Stimulated activated CD8-positive, alpha-beta memory T cell treated with anti-CD3 and anti-CD28 coated beads, Interleukin-4, amount 100 ng/mL, for 1 hour (primary cell): ENCODE results near the gene RAB24.
"Not testable (repeated sequence)": the region's sequence is repeated elsewhere in the genome, so short reads cannot be mapped to it uniquely, and the experiment has no call there.

Source experiments
- DNase-seq, 2 donors: peaks; one replicate each; pipeline ENCODE4 v3.0.0-alpha.2; 2020; ENCODE audit warnings: low read depth in 2 of 2, low spot score in 1 of 2

RAB24 gene

DNA sequence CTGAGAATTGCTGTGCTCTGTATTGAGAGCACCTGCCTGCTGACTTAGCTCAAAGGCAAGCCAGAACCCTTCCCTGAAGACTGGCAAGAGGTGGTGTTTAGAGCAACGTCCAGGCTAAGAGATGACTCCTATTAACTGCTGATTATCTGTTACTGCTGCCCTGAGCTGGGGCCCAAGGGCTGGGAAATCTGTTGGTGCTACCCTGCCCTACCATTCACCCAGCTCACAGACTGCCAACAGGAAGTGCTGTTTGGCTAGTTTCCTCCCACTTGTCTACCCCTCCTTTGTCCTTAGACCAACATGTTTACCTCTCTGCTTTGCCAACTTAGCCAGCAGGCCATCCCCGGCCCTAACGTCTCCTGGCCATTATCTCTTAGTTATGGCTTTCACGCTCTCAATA is 6.9 kb downstream of the RAB24 start:
- no peak for DNase-seq

DNA sequence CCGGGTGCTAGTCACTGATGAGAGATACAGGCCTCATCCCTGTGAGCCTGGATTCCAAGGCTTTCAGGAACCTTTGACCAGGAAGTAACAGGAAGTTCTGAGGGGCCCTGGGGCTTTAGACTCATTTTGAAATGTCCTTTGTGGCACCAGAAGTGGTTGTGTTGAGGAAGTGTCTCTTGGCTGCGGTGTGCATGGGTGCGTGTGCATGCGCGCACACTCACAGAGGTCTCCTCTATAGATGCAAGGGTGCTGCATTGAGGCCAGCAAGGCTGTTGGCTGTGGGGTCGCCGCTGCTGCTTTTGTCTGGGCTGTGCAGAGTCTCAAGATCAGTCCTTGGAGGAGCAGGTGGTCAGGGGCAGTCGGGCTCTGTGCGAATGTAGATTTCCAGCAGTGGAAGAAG is 7.6 kb downstream of the RAB24 start:
- DNase-seq = no peak

DNA sequence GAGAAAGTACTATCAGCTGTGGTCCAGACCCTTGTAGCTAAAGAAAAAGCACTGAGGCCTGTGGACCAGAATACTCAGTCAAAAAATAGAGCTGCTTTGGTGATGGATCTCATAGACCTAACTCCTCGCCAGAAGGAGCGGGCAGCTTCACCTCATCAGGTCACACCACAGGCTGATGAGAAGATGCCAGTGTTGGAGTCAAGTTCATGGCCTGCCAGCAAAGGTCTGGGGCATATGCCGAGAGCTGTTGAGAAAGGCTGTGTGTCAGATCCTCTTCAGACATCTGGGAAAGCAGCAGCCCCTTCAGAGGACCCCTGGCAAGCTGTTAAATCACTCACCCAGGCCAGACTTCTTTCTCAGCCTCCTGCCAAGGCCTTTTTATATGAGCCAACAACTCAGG is 8.9 kb downstream of the RAB24 start:
- DNase-seq = no peak

DNA sequence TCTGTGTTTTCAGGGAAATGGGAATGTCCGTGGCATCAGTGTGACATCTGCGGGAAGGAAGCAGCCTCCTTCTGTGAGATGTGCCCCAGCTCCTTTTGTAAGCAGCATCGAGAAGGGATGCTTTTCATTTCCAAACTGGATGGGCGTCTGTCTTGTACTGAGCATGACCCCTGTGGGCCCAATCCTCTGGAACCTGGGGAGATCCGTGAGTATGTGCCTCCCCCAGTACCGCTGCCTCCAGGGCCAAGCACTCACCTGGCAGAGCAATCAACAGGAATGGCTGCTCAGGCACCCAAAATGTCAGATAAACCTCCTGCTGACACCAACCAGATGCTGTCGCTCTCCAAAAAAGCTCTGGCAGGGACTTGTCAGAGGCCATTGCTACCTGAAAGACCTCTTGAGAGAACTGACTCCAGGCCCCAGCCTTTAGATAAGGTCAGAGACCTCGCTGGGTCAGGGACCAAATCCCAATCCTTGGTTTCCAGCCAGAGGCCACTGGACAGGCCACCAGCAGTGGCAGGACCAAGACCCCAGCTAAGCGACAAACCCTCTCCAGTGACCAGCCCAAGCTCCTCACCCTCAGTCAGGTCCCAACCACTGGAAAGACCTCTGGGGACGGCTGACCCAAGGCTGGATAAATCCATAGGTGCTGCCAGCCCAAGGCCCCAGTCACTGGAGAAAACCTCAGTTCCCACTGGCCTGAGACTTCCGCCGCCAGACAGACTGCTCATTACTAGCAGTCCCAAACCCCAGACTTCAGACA is 9.5 kb downstream of the RAB24 start:
- no peak for DNase-seq

DNA sequence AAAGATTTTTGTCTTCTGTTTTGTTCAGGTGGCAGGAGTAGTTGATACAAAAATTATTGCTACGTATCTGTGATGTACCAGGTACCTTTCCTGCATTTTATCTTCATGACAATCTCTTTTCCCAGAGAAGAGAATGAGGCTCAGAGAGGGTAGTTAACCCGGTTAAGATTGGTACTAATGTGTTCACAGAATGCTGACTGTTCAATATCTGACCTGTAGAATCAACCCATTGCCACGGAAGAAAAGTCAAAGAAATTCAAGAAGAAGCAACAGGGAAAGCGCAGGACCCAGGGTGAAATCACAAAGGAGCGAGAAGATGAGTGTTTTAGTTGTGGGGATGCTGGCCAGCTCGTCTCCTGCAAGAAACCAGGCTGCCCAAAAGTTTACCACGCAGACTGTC is 11.8 kb downstream of the RAB24 start:
- no peak for DNase-seq

DNA sequence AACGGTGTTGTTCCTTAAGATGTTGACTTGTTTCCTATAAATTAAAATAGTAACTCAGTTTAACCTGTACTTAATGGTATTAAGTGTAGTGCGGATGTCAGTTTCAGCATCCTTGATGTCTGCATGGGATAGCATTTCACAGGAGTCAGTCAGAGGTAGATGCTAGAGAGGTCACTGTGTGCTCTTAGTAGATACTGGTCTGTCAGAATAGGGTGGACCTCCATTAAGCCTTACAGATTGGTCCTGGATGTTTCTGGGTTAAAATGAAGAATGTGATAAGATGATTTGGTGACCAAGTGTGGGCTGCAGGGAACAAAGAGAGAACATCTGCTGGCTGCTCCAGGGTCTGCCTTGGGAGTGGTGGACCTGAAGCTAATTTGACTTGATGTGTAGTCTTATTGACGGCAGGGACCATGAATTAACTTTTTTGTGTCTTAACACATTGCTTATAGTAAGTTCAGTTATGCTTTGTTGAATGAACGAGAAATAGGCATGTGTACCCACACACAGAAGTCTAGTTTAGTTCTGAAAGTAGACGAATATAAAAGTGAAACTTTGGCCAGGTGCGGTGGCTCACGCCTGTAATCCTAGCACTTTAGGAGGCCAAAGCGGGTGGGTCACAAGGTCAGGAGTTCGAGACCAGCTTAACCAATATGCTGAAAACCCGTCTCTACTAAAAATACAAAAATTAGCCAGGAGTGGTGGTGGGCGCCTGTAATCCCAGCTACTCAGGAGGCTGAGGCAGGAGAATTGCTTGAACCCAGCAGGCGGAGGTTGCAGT is 12.5 kb downstream of the RAB24 start:
- no peak for DNase-seq

DNA sequence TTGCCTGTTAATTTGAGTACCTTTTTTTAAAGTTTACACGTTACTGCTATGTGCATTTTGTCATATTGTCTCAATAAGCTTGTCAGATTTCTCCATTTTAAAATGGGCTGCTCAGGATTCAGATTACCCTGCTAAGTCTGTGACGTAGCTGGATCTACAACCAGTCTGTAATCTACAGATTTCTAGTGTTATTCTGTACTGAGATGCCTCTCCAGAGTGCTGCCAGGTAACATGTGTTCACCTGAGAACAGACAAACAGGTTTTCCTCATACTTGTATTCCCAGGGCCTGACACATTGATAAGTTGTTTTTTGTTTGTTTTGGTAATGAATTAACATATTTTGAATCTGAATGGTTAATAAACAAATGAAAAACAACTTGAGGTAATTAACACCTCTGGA is 15.3 kb downstream of the RAB24 start:
- no peak for DNase-seq

DNA sequence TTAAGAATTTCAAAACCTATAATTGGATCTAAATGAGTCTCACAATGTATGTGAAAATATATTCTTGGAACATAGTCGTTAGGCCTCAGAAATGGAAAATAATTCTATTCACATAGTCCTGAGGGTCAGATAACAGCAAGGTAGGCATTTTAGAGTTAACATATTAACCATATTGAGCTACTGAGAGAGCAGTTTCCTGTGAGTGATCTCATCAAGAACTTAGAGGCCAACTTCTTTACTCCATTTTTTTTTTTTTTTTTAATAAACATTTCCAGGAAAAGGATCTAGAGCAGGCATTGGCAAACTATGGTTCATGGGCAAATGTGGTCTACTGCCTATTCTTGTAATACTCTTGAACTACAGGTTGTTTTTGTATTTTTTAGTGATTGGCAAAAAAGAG is 26.6 kb downstream of the RAB24 start:
- no peak for DNase-seq

DNA sequence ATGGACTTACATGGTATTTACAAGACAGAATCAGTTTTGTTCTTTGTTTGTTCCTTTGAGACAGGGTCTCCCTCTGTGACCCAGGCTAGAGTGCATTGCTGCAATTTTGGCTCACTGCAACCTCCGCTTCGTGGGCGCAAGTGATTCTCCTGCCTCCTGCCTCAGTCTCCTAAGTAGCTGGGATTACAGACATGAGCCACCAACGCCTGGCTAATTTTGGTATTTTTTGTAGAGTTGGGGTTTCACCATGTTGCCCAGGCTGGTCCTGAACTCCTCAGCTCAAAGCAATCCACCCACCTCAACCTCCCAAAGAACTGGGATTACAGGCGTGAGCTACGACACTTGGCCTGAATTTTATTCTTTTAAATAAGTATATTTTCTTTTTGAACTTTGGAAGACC is 27.6 kb downstream of the RAB24 start:
- DNase-seq = no peak

DNA sequence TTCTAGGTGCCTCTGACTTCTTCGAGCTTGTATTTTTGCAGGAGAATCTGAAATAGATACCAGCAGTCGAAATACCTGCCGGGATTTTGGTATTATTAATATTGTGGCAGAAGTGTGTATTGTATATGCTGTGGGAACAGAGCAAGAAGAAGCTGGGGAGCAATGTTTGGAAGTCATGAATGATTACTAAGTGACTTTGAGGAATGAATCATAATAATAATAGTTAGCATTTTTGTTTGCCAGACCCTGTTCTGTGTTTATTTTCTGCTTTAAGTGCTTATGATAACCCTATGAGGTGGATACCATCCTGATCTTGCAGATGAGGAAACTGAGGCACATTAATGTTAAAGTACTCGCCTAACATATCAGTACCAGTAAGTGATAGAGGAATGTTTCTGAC is 32.4 kb downstream of the RAB24 start:
- no peak for DNase-seq

DNA sequence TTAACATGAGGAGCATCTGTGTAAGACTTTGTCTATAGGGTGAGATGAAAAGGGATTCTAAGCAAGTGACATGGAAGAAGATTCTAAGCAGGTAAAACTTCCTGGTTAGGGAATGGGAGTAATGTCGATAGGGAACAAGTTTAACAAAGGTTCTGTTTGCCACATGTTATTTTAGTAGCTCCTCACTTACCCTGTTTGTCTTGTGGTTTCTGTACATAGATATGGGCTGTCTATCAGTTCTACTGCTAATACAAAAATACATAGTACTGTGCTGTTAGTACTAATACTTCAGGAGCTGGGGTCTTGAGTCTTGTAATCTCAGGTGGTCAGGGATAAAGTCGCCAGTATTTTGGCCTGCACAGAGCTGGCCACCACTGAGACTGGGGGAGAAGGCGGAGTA is 32.9 kb downstream of the RAB24 start:
- no peak for DNase-seq

DNA sequence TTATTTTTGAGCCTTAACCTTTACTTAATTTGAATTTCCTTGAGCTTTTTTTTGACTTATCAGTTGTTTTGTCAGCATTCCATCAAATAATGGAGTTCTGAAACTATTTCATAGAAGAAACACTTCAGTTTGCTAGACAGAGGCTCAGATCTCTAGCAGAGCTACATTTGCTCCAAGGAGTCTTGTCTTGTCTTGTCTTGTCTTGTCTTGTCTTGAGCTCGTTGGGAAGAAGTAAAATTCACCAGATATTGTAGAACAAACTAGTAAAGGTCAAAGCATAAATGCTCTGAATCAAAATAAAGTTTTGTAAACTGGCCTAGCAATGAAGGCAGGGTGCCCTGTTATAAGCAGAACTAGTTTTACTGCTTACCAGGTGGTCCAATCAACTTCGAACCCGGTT is 33.5 kb downstream of the RAB24 start:
- no peak for DNase-seq

DNA sequence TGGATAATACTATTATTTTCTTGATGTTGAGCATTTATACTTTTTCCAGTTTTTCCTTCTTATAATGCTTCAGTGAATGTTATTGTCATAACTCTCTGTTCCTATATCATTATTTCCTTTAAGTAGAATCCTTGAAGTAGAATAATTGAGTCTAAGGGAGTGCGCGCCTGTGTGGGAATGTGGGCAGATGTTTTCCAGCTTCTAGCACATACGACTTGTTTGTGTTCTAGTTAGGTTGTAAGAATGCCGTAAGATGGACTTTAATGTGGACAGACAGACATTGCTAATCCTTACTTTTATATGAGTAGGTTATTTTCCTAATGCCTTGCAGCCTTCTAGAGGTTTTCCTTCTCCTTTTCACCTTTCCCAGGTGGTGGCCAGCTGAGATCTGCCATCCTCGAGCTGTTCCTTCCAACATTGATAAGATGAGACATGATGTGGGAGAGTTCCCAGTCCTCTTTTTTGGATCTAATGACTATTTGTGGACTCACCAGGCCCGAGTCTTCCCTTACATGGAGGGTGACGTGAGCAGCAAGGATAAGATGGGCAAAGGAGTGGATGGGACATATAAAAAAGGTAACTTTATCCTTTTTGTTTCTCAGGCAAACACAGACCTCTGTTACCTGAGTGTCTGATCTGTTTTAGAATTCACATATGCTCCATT is 34.2 kb downstream of the RAB24 start:
- no peak for DNase-seq

DNA sequence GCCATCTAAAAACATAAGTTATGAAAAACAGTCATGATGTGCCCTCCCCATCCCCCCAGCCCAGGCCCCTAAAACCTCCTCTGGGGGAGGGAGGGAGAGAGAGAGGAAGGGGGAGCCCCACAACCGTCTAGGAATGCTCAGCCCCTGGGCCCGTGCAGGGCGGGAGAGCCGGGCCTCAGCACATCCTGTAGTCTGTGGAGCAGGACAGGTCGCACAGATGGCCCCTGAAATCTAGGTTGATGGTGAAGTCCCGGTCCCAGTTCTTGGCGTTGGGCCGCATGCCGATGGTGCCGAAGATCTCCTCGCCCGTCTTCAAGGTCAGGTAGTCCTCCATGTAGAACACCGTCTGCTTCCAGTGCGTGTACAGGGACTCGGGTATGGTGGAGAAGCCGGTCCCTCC is 38.1 kb downstream of the RAB24 start:
- no peak for DNase-seq

DNA sequence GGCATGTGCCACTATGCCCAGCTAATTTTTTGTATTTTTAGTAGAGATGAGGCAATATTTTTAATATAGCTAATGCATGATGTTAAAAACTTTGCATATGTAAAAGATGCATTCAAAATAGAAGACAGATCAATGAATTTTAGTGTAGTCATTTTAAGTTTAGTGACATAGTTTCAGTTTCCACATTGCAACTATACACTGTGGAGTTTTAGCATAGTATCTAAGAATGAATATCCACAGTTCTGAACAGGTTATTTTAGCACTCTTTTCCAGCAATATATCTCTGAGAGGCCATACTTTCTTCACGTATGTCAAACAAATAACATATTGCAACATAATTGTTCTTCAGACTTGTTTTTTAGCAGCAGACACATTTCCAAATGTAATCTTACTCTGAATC is 39.3 kb downstream of the RAB24 start:
- no peak for DNase-seq

DNA sequence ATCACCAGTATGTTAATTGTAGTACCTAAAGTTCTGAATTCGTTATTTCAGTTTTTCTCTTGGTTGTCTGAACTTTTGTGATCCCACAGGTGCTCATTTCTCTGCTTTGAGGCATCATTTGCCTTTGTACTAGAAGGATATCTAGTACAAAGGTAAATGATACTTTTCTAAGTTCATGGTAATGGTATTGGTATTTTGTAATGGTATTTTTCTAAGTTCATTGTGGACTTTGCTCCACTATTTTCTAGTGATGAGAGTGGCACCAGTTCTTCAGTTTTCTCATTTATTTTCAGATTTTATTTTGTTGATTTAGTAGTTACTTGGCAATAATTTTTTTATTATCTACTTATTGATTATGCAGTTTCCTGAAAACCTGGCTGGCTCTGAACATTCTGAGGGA is 42.0 kb downstream of the RAB24 start:
- no peak for DNase-seq

DNA sequence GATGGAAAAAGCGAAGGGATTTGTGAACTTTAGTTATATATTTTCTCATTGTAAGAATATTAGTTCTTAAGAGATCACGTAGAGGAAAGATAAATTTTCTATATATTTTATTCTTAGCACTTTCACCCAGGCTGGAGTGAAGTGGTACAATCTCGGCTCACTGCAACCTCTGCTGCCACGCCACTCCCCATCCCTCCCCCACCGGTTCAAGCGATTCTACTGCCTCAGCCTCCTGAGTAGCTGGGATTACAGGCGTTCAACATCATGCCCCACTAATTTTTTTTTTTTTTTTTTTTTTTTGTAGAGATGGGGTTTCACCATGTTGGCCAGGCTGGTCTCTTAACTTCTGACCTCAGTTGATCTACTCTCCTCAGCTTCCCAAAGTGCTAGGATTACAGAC is 42.6 kb downstream of the RAB24 start:
- no peak for DNase-seq

DNA sequence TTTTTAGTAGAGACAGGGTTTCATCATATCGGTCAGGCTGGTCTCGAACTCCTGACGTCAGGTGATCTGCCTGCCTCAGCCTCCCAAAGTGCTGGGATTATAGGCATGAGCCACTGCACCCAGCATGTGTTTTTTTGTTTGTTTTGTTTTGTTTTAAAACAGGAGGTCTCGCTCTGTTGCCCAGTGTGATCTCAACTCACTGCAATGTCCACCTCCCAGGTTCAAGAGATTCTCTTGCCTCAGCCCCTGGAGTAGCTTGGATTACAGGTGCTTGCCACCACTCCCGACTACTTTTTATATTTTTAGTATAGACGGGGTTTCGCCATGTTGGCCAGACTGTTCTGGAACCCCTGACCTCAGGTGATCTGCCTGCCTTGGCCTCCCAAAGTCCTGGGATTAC is 44.8 kb downstream of the RAB24 start:
- DNase-seq = not testable (repeated sequence)

DNA sequence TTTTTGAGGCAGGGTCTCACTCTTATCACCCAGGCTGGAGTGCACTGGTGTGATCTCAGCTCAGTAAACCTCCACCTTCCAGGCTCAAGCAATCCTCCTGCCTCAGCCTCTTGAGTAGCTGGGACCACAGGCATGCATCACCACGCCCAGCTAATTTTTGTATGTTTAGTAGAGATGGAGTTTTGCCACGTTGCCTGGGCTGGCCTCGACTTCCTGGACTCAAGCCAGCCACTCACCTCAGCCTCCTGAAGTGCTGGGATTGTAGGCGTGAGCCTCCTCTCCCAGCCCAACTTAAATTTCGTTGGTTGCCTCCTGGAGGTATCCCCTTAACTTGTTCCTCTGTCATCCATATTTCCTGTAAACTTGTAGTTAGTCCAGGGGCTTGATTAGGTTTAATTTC is 47.2 kb downstream of the RAB24 start:
- no peak for DNase-seq

DNA sequence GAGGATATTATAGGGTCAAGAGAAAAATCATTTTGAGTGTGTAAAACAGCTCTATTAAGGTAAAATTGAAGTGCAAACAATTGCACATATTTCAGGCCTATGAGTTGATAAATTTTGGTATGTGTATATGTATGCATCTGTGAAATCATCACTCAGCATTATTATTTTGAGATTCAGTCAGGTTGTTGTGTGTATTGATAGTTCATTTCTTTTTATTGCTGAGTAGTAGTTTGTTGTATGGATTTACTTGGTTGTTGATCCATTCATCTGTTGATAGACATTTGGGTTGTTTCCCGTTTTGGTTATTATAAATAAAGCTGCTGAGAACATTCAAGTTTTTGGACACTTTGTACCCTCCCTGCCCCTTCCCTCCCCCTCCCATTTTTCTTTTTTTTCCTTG is 50.3 kb downstream of the RAB24 start:
- no peak for DNase-seq
